ENCODE measurements around the gene ME2.
"Not testable (repeated sequence)": the region's sequence is repeated elsewhere in the genome, so short reads cannot be mapped to it uniquely, and the experiment has no call there.

DNA sequence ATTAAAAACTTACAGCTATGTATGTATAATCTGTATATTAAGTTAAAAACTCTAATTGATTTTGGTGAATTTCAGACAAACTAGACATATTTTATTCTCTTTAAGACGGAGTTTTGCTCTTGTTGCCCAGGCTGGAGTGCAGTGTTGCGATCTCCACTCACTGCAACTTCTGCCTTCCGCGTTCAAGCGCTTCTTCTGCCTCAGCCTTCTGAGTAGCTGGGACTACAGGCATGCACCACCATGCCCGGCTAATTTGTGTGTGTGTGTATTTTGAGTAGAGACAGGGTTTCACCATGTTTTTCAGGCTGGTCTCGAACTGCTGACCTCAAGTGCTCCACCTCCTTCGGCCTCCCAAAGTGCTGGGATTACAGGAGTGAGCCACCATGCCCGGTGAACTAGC is 2.0 kb downstream of the ME2 start:
- TF ChIP-seq, protein P1, sequence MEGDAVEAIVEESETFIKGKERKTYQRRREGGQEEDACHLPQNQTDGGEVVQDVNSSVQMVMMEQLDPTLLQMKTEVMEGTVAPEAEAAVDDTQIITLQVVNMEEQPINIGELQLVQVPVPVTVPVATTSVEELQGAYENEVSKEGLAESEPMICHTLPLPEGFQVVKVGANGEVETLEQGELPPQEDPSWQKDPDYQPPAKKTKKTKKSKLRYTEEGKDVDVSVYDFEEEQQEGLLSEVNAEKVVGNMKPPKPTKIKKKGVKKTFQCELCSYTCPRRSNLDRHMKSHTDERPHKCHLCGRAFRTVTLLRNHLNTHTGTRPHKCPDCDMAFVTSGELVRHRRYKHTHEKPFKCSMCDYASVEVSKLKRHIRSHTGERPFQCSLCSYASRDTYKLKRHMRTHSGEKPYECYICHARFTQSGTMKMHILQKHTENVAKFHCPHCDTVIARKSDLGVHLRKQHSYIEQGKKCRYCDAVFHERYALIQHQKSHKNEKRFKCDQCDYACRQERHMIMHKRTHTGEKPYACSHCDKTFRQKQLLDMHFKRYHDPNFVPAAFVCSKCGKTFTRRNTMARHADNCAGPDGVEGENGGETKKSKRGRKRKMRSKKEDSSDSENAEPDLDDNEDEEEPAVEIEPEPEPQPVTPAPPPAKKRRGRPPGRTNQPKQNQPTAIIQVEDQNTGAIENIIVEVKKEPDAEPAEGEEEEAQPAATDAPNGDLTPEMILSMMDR (IDR thresholded peaks at IDR 0.05): not testable (repeated sequence)
- TF ChIP-seq EP300 (IDR thresholded peaks at IDR 0.05): not testable (repeated sequence)

Data from tibial nerve (tissue), 4 donors.